GM12878 (cell line): ENCODE data around the gene RNU1-2. TPM values are rescaled to one million over a fixed set of nuclear protein-coding genes. Genes with fewer than 3 reads are reported as not detected.

Experiments used
- ATAC-seq: fragments of 200-7000 bp; cut with Tn5 transposase; 3 replicates; pipeline ENCODE4 v1.9.1; 2020; ENCODE audit warnings: mild to moderate bottlenecking, moderate library complexity
- BruUV-seq: library from RNA; stranded (reverse); fragments of 400-500 nt; replicated peaks from 2 replicates; lab custom pipeline; 2021; lab: Mats Ljungman, UMichigan
- CTCF ChIA-PET: fragments of 300-600 bp; sonication (Branson Sonifier 250); formaldehyde crosslinking; extraction: SDS; loops from one replicate; lab custom pipeline; 2021; ENCODE audit warnings: inconsistent platforms; lab: Yijun Ruan, JAX
- POLR2A ChIA-PET: fragments of 350-600 bp; formaldehyde crosslinking; extraction: SDS; loops from one replicate; lab custom pipeline; 2021; ENCODE audit warnings: inconsistent platforms; lab: Charles Lee
- RAD21 ChIA-PET: fragments of 300-600 bp; sonication (Branson Sonifier 250); formaldehyde crosslinking; loops from one replicate; lab custom pipeline; 2023; ENCODE audit warnings: antibody characterized with exemption; ENCODE audit not compliant: unreplicated experiment; lab: Charles Lee
- SMC1A ChIA-PET: fragments of 300-600 bp; sonication (Branson Sonifier 250); formaldehyde crosslinking; loops from one replicate; lab custom pipeline; 2023; ENCODE audit not compliant: unreplicated experiment, uncharacterized antibody; lab: Charles Lee
- DNase-seq: peaks from one replicate; pipeline ENCODE4 v3.0.0-alpha.2; 2011; ENCODE audit warnings: low read depth, low spot score
- FAIRE-seq: peaks from 3 replicates; lab custom pipeline; 2011; peaks lifted over from hg19 to GRCh38; lab: Jason Lieb, UNC
- H2AFZ ChIP-seq: 2 replicates; pipeline ENCODE4 v1.6.0; 2011; ENCODE audit warnings: low read depth, low read length, control low read depth; ENCODE audit not compliant: control insufficient read depth
- H3K27ac ChIP-seq: 2 replicates; pipeline ENCODE4 v1.5.1; 2011; ENCODE audit warnings: control low read depth; ENCODE audit not compliant: control insufficient read depth, insufficient read depth
- H3K27me3 ChIP-seq, 2 experiments: replicated peaks in 1 of 2; 2 replicates each; pipeline versions ENCODE4 v1.6.0 to v1.6.1; 2011; ENCODE audit warnings: low read length in 1 of 2; ENCODE audit not compliant: control insufficient read depth in 2 of 2, insufficient read depth in 2 of 2
- H3K36me3 ChIP-seq, 2 experiments: 2 replicates each; pipeline ENCODE4 v1.5.1; 2011; ENCODE audit warnings: low read length in 1 of 2; ENCODE audit not compliant: control insufficient read depth in 2 of 2, insufficient read depth in 2 of 2
- H3K4me1 ChIP-seq: 2 replicates; pipeline ENCODE4 v1.6.1; 2011; ENCODE audit warnings: mild to moderate bottlenecking, low read length, moderate library complexity, mixed read lengths; ENCODE audit not compliant: control insufficient read depth, insufficient read depth
- H3K4me2 ChIP-seq: 2 replicates; pipeline ENCODE4 v1.6.0; 2011; ENCODE audit warnings: control low read depth; ENCODE audit not compliant: control insufficient read depth, insufficient read depth
- H3K4me3 ChIP-seq: fragments of 200-600 bp; sonication (generic); 2 replicates; pipeline ENCODE4 v1.5.1; 2016
- H3K79me2 ChIP-seq: 2 replicates; pipeline ENCODE4 v1.6.0; 2011; ENCODE audit warnings: low read length; ENCODE audit not compliant: control insufficient read depth, insufficient read depth
- H3K9ac ChIP-seq: 2 replicates; pipeline ENCODE4 v1.8.0; 2011; ENCODE audit warnings: low read length, control low read depth, mixed read lengths; ENCODE audit not compliant: control insufficient read depth, insufficient read depth
- H3K9me3 ChIP-seq: replicated peaks from 3 replicates; pipeline ENCODE4 v1.5.1; 2011; ENCODE audit warnings: mild to moderate bottlenecking, low read length; ENCODE audit not compliant: control insufficient read depth, insufficient read depth
- H4K20me1 ChIP-seq: 2 replicates; pipeline ENCODE4 v1.6.0; 2011; ENCODE audit not compliant: control insufficient read depth, insufficient read depth
- BCL3 ChIP-seq: IDR thresholded peaks from 2 replicates; pipeline ENCODE4 v1.6.1; 2011; ENCODE audit warnings: borderline replicate concordance, low read depth, mild to moderate bottlenecking, moderate library complexity, low read length; ENCODE audit not compliant: insufficient read depth, poor library complexity, severe bottlenecking
- BRCA1 ChIP-seq: IDR thresholded peaks from 2 replicates; pipeline ENCODE4 v1.6.1; 2011; ENCODE audit warnings: low read depth, low read length, improper control_type of control experiment
- E2F8 ChIP-seq: fragments of 450-650 bp; IDR thresholded peaks from 2 replicates; pipeline ENCODE4 v1.6.1; 2018; ENCODE audit warnings: mild to moderate bottlenecking, low read depth, moderate library complexity; ENCODE audit not compliant: partially characterized antibody
- ELK1 ChIP-seq: IDR thresholded peaks from 2 replicates; pipeline ENCODE4 v1.6.1; 2012; ENCODE audit warnings: low read depth, low read length, improper control_type of control experiment
- HCFC1 ChIP-seq: fragments of 150-350 bp; IDR thresholded peaks from 2 replicates; pipeline ENCODE4 v1.6.1; 2014; ENCODE audit warnings: low read length
- NFYB ChIP-seq: IDR thresholded peaks from 2 replicates; pipeline ENCODE4 v1.6.1; 2011; ENCODE audit warnings: low read depth, mild to moderate bottlenecking, low read length, improper control_type of control experiment, moderate library complexity; ENCODE audit not compliant: insufficient read depth
- NRF1 ChIP-seq: conservative IDR thresholded peaks from 2 replicates; pipeline ENCODE4 v1.6.1; 2011; ENCODE audit warnings: mild to moderate bottlenecking, low read depth, low read length, improper control_type of control experiment
- POU2F2 ChIP-seq: IDR thresholded peaks from 3 replicates; pipeline ENCODE4 v1.6.1; 2011; ENCODE audit warnings: low read depth, mild to moderate bottlenecking, low read length, borderline replicate concordance
- PRDM15 ChIP-seq: fragments of 450-650 bp; formaldehyde crosslinking; IDR thresholded peaks from 2 replicates; pipeline ENCODE4 v1.4.0; 2020; ENCODE audit warnings: mild to moderate bottlenecking, moderate library complexity
- RFX5 ChIP-seq: IDR thresholded peaks from 2 replicates; pipeline ENCODE4 v1.6.1; 2011; ENCODE audit warnings: low read depth, low read length, improper control_type of control experiment
- WGBS: methylation state at CpG from one replicate; pipeline ENCODE4 v1.1.6; 2016; ENCODE audit warnings: low lambda C conversion rate; ENCODE audit not compliant: insufficient replicate concordance, insufficient coverage; ENCODE audit errors: missing lambda C conversion rate; 5-methylcytosine and 5-hydroxymethylcytosine counted together
- in situ Hi-C: fragments of 300-500 bp; cut with MboI; formaldehyde crosslinking; loops from 9 replicates; pipeline ENCODE4 v1.14.3; 2018; ENCODE audit warnings: mixed read lengths
- intact Hi-C: fragments of 100-400 bp; cut with micrococcal nuclease; formaldehyde crosslinking; loops from one replicate; pipeline ENCODE4 v1.14.2; 2022; ENCODE audit not compliant: unreplicated experiment
- polyA plus RNA-seq, 11 experiments: library from polyadenylated mRNA; depleted of rRNA in 4 of 11; unstranded in 6 of 11; stranded (reverse) in 5 of 11; fragments of >200 nt; fragmentation: Nextera tagmentation in 4 of 11; fragmentation: Illumina TruSeq in 1 of 11; extraction: Ambion mirVana in 4 of 11; extraction: Trizol in 1 of 11; gene quantifications; 1 replicate in 1 of 11; 2 replicates in 10 of 11; pipeline versions ENCODE4 v1.2.1 to v1.2.3, GENCODE V29; 2011 to 2016; ENCODE audit warnings: inconsistent platforms in 2 of 11, missing spikeins in 2 of 11, low read depth in 1 of 11
- total RNA-seq, 4 experiments: library from RNA; depleted of rRNA in 3 of 4; stranded (reverse); fragments of >200 nt in 3 of 4; fragmentation: Illumina TruSeq in 1 of 4; extraction: Trizol in 1 of 4; gene quantifications; 2 replicates each; pipeline versions ENCODE4 v1.2.1 to v1.2.3, GENCODE V29; 2013 to 2021

Gene RNU1-2
- total and polyA plus RNA-seq, 10 of the 15 experiments (the other 5 are each of a cell fraction or from before 2014, with no cell fraction given), result under 0.01 to 20,946 (median 4.7) TPM; not detected in 2

GRCh38 chr1:16924919-16925477, 29.2 kb downstream of the RNU1-2 start:
- FAIRE-seq (no peak), DNase-seq (no peak), ATAC-seq (no peak)
- Histone ChIP-seq H3K4me3 (no peak overlapping the region), H3K79me2 (no peaks in the 10 kb centered on the region), H3K27me3 (no peaks in the 10 kb centered on the region), H2AFZ (no peak overlapping the region), H3K9me3 (no peaks in the 10 kb centered on the region), H3K4me2 (no peak overlapping the region), H3K9ac (no peak overlapping the region), H4K20me1 (no peaks in the 10 kb centered on the region), H3K36me3 (no peaks in the 10 kb centered on the region), H3K4me1 (no peaks in the 10 kb centered on the region), H3K27ac (no peak overlapping the region)
- POLR2A ChIA-PET, result no interaction called here
- no TSS peak for BruUV-seq
- CTCF ChIA-PET, result no interaction called here
- RAD21 ChIA-PET, result no interaction called here
- SMC1A ChIA-PET, result no interaction called here
- TF ChIP-seq NRF1 (no peak), BRCA1 (no peak), POU2F2 (no peak), E2F8 (no peak), PRDM15 (no peak), BCL3 (no peak), ELK1 (no peak), HCFC1 (no peak), NFYB (no peak), RFX5 (no peak)
- in situ Hi-C loops (no loop called here), intact Hi-C loops (no loop called here)
- 59% methylated on average over 13 of the region's 13 CpGs for WGBS
